SKM-1 treated with dmso at 0.1 percent for 144 hours (cell line): Measurements from ENCODE around the gene ECSIT.

Experiments
- DNase-seq: peaks from one replicate; lab custom pipeline; 2025; ENCODE audit not compliant: unreplicated experiment; lab: John Stamatoyannopoulos, UW

ECSIT gene

DNA sequence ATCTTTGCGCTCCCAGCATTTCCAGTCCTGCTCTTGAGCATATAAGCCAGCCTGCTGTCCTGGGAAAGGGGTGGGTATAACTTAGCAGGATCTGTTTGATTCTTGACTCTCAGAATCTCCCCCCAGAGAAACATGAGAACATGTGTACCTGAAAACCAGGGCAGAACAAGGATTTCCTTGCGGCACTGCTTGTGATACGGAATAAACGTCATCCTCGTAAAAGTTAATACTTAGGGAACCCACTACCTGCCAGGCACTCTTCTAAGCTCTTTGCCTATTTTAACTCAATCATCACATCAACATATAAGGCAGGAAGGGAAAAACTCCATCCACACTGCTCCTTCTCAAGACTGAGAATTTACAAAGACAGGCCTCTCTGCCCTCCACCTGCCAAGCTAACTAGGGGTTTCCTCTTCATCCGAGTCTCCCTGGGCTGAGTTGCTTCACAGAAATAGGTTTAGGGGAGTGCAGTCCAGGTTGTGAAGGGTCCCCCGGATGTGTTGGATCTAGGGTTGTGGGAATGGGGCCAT, 24.4 kb downstream of the ECSIT start:
- DNase-seq, result no peak

DNA sequence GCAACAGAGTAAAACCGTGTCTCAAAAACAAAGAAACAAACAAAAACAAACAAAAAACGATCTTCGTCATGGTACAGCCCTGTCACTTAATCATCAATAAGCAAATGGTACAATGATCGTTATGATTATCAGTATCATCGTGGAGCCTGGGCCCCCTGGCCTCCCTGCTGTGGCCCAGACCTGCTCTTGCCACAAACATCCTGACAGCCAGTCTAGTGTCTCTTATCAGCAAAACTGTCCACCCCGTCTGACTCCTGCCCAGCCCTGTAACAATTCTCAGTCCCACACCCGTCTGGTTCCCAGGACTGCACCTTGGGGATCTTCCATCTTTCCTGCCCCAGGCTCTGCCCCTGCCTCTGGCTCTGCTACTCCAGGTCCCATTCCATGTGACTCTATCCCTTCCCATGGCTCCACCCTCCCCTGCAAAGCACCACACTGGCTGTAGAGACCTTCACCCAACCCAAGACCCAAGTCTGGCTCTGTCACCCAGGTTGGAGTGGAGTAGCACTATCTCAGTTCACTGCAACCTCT, 29.0 kb downstream of the ECSIT start:
- no peak for DNase-seq

DNA sequence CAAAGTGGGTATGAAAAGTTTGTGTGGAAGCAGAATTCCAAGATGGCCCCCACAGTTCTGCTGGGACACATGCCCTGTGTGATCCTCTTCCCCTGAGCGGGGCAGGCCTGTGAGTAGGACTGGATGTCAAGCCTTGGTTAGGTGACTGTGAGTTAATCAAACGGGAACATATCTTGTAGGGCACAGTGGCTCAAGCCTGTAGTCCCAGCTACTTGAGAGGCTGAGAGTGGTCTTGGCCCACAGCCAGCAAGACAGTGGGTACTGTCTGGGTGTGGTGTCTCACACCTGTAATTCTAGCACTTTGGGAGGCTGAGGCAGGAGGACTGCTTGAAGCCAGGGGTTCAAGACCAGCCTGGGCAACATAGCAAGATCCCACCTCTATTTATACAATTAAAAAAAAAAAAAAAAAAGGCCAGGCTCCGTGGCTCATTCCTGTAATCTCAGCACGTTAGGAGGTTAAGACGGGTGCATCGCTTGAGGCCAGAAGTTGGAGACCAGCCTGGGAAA, 29.7 kb downstream of the ECSIT start:
- DNase-seq, result no peak

DNA sequence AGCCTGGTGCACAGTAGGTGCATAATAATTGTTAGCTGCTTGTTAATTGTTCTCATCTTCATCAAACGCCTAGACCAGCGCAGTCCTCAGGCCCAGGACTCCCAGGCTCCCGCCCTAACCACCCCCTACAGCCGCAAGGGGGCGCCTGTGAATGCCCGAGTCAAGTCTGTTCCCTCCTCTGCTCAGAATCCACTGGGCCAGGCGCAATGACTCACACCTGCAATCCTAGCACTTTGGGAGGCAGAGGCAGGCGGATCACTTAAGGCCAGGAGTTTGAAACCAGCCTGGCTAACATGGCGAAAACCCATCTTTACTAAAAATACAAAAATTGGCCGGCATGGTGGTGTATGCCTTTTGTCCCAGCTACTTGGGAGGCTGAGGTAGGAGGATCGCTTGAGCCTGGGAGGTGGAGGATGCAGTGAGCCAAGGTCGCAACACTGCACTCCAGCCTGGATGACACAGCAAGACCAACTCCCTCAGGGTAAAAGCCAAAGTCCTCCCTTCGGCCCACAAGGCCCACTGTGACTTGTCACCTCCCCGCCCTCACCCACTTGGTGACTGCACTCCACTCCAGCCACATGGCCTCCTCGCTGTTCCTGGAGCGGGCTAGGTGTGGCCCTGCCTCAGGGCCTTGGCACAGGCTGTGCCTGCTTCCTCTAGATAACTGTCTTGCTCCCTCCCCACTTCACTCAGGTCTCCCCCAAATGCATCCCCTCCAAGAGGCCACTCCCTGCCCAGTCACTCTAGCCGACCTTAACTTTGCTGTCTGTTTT, 32.4 kb downstream of the ECSIT start:
- DNase-seq, result peak; percentile 74

DNA sequence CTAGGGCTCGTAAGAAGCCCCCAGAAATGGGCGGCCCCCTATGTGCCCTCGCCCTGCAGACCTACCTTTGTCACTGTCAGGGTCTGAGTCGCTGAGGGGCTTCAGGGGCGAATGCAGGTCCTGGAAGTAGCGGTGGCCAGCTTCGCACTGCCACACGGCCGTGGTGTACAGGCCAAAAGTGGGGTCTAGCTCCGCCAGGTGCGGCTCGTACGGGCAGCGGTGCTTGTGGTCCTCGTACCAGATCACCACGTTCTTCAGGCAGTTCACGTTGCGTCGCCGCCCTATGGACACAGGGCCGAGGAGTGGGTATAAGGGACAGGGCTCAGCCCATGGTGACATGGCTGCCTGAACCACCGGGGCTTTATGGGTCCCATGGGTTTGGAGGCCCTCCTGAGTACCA, 33.0 kb downstream of the ECSIT start:
- DNase-seq, result no peak

DNA sequence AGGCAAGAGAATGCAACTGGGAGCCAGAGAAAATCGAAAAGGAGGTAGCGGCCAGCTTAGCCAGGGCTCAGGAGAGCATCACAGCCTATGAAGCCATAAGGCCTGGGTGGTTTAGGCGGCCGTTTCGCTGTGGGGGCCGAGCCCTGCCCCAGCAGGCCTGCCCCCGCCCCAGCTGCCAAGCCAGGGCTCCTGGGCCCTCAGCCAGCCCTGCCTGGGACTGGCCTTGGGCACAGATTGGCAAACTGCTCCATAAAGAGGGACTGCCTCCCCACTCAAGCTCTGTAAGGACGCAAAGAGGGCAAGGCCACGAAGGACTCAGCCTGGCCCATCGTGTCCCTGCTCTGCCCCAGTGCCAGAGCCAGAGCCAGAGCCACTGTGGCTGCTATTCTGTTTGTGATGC, 33.5 kb downstream of the ECSIT start:
- no peak for DNase-seq

GRCh38 chr19:11494634-11495285, 34.2 kb downstream of the ECSIT start:
- DNase-seq, result no peak

DNA sequence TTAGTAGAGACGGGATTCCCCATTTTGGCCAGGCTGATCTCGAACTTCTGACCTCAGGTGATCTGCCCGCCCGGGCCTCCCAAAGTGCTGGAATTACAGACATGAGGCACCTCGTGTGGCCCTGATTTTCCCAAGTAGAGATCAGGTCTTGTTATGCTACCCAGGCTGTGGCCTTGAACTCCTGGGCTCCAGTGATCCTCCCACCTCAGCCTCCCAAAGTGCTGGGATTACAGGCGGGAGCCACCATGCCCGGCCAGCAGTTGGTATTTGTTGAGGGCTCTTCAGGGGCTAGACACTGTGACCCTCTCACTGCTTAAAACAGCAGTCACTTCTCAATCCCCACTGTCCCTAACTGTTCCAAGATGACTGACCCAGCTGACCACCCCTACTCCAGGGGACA, 39.6 kb downstream of the ECSIT start:
- no peak for DNase-seq

- no peak for DNase-seq
These were observed 42.1 kb downstream of the ECSIT start for GRCh38 chr19:11486661-11487503.

DNA sequence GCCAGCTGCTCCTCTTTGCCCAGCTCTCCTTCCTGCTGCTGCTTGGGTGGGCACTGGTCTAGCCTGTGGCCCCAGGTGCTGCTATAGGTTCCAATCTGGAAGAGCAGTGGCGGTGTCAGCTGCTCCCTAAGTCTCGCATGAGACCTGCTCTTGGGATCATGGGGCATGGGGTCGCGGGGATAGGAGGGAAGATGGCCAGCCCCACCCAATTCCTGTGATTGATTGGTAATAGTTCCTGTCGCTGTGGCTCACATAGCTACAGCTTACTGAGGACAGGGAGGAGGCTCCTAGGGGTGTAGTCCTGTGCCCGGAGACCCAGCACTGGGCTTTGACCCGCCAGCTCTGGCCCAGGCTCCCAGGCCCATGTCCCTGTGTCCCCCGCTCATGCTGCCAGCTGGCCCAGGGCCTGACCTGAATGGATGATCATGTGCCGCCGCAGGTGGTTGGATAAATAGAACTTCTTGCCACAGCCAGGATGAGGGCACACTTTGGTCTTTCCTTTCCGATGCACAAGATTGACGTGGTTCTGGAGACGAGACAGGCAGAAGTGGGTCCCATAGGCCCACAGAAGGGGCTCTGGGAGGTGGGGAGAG, 43.6 kb downstream of the ECSIT start:
- DNase-seq, result no peak

DNA sequence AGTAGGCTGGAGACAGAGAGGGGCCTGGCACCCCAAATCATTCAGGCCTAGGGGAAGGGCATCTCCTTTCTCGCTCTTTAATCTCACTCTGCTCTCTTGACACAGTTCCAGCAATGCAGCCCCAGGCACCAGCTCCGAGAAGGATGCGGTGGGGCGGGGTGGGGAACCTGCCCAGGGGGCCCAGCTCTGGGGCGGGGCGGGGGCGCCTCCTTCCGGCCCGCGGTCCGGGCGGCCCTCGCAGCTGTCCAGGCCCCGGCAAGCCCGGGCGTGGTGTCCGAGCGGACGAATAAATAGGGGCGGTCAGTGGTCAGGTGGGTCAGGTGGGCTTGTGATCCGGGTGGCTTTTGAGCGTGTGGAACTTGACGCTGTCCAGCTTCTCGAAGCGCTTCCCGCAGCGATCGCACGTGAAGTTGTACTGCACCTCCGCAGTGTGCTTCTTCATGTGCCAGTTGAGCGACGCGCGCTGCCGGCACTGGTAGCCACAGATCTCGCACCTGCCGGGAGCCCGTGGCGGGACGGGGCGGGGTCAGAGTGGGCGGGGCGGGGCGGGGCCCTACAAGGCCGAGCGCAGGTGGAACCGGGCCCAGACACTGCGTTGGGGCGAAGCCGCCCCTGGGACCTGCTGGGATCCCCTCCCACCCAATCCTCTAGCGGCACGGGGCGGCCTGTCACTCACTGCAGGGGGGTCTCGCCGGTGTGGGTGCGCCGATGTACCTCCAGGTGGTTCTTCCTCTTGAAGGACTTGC, 45.4 kb downstream of the ECSIT start:
- DNase-seq, result no peak

DNA sequence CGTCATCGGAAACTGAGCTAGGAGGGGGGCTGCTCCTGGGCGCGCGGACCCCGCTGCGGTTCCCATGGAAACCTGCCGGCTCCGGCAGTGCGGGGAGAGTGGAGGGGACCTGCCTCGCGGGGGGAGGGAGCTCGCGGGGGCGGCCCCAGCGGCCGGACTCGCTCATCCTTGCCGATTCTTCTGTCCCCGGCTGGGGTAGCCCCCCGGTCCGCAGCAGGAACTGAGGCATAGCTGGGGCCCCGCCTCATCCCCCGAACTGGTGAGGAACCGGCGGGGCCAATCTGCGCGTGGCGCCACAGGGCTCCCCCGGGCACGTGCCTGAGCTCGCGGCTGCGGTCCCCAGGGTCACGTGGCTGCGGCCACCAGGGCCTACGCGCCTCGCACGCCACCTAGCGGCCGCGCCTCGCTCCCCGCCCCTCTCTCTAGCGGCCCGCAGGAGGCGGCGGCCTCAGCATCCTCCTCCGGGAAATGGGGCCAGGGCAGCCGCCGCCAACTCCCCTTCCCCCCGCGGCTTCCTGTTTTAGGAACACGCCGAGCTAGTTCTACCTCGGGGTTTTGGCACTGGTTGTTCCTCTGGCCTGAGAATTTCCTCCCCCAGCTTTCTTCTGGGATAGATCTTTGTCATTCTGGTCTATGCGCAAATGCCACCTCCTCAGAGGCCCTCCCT, 46.4 kb downstream of the ECSIT start:
- peak; percentile 86 for DNase-seq

DNA sequence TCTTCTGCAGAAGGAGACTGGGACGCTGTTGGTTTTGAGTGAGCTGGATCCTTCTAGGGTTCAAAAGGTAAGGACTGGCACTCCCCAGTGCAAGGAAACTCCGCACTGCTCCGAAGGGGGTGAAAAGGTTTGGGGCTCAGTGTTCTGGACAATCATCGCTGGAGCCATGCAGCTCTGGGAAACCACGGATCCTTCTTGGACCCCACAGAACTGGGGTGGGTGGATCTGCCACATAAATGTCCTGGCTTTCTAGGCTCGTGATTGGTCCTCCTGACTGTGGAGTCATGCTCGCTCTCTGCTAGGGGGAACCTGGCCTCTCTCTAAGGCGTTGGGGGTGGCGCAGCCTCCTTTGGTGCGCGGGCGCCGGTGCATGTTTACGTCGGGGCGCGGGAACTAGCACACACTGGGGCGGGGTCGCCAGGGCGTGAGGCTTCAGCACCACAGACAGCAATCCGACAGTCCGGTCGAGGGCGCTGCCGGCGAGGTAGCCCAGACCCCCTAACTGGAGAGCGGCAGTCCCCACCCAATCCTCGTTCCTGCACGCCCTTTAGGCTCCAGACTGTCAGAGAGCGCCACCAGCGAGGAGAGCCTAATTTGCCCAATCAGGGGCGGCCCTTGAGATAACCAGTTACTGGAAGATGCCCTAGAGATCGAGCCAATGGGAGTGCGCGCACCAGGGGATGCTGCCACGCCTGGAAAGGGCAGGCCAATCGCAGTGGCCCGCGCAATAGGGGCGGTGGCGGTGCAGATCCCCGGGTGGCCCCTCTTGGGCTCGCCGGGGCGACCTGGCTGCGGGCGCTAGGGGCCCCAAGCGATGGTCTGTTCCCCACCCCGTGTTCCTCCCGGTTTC, 47.2 kb downstream of the ECSIT start:
- peak; percentile 65 for DNase-seq

DNA sequence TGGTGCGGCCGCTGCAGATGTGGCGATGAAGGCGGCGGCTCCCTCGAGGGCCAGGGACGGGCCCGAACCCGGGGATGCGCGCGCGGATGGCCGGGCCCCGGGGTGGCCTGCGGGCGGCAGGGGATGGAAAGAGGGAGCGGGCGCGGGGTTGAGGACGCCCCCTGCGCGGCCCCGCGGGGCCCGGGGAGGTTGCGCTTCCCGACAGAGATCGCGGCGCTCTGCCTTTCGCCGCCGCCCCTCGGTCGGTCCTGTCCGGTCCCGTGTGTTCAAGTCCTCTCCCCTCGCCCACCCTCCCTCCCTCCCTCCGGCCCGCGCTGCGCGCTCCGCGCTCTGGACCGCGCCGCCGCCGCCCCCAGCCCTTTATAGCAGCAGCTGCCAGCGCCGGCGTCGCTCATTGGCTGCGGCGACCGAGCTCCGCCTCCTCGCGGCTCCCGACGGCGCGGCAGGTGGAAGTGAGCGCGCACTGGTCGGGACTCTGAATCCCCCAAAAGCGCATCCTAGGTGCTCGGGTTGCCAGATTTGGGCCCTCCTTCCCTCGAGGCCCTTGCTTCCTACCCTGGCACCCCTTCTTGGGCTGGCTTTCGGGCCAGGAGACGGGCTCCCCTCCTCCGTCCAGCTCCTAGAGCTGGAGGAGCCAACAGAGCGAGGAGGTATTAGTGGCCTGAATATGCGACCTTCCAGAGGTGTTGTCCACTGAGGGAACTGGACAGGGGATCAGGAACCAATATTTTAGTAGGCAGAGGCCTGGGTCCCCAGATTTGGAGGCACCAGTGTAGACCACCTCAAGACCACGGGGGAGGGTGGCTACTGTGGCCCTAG, 48.0 kb downstream of the ECSIT start, which contains the start of gene ELAVL3:
Gene ELAVL3, minus strand, starts transcription at position 332 of the 819 bp plus-strand sequence. CDS start 438 bp downstream, outside the sequence.
- DNase-seq, result no peak

DNA sequence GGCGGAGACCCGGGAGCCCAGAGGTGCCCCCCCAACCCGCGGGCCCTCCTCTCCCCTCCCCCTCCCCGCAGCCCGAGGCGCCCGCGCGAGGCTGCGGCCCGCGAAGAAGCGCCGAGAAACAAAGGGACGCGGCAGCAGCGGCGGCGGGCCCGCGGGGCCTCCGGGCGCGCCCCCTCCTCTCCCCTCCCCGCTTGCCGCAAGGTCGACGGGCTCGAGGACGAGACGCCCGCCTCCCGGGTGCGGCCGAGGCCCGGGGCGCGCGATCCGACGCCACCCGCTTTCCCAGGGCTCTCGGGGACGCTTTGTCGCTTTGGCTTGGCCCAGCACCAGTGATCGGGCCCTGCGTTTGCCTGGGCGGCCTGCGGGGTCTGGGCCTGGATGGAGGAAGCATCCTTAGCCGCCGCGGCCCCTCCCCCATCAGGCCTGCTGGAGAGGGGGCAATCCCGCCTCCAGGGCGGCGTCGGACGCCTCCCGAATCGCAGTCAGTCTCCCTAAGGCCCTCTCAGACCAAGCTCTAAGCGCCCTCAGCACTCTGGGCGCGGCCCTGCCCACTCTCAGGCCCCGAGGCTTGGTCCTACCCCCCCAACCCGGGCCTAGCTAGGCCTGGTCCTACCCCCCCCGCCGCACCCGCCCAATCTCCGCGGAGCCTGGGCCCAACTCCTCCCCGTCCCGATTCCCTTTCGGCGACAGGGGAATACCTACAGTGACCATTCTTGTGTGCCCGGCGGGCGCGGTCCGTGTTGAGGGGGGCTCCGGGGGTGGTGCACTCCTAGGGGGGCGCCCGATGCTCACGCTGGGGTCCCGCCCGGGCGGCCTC, 48.8 kb downstream of the ECSIT start:
- DNase-seq, result no peak

GRCh38 chr19:11479090-11479897, 49.6 kb downstream of the ECSIT start:
- no peak for DNase-seq
